ENCODE results near the gene ARHGAP6. TPM values are rescaled to one million over a fixed set of nuclear protein-coding genes. Genes with fewer than 3 reads are reported as not detected.

Gene ARHGAP6
- total RNA-seq, 1 experiment from 2014 or later, result 0.10 TPM

DNA sequence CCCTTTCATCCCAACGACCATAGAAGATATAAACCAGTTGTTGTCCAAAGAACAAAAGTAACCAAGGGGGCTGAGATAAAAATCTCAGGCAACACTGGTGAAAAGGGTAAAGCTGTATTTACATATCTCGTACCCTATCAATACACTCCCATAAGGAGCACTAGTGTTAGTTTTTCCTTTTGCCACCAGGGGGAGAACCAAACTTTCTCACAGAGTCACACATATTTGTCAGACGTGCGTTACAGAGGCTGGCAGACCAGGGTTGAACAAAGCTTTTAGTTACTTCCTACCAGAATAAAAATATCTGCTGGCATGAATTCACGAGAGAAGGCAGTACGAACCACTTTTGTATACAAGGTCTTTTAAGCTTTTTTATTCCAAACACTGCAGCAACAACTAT lies 284.3 kb downstream of the ARHGAP6 start:
- ATAC-seq, result peak; percentile 84
- peak; percentile 28; the same call in 1 of the 2 replicates for TF ChIP-seq RAD21 (IDR thresholded peaks at IDR 0.05; ENCODE audit: low read depth)
- TF ChIP-seq EGR1 (IDR thresholded peaks at IDR 0.05; ENCODE audit: low read depth), result no peak
- peak; percentile 13 to 50 (median 42); a peak in 4 of 6 replicates for TF ChIP-seq CTCF (IDR thresholded peaks at IDR 0.05 in 2 of 3, conservative IDR thresholded peaks at IDR 0.05 in 1 of 3; ENCODE audit: borderline replicate concordance in 1 of 3, insufficient read depth in 1 of 3, low read depth in 2 of 3, low read length in 2 of 3)
- TF ChIP-seq ZNF274 (IDR thresholded peaks at IDR 0.05; ENCODE audit: low read depth, low read length), result no peak
- no peak for TF ChIP-seq CEBPB (IDR thresholded peaks at IDR 0.05; ENCODE audit: low read depth)
- no peak for TF ChIP-seq EZH2 (IDR thresholded peaks at IDR 0.05)
- no peak for TF ChIP-seq TCF7L2 (IDR thresholded peaks at IDR 0.05; ENCODE audit: borderline replicate concordance, extremely low read depth, insufficient read depth, insufficient read length)
- Histone ChIP-seq H4K20me1 (ENCODE audit: insufficient read depth) (no peaks in the 10 kb centered on the region), H3K4me3 (replicated peaks in 1 of 2; ENCODE audit: low read depth in 1 of 2, low read length in 2 of 2) (no peak overlapping the region), H3K27ac (ENCODE audit: low read depth, low read length) (no peak overlapping the region), H3K4me2 (ENCODE audit: low read length) (no peak overlapping the region), H3K4me1 (ENCODE audit: control insufficient read depth in 1 of 2, insufficient read depth in 2 of 2, low read length in 2 of 2) (no peaks in the 10 kb centered on the region), H3K9ac (ENCODE audit: low read length) (no peak overlapping the region), H2AFZ (ENCODE audit: low read depth, low read length, poor library complexity, severe bottlenecking) (no peak overlapping the region), H3K9me3 (ENCODE audit: control insufficient read depth in 1 of 2, insufficient read depth in 1 of 2, low read depth in 1 of 2, low read length in 2 of 2) (no peaks in the 10 kb centered on the region), H3K36me3 (ENCODE audit: control insufficient read depth in 1 of 2, insufficient read depth in 2 of 2, low read length in 2 of 2) (no peaks in the 10 kb centered on the region), H3K9me2 (ENCODE audit: insufficient read depth) (no peaks in the 10 kb centered on the region), H3K79me2 (ENCODE audit: insufficient read depth, low read length) (no peaks in the 10 kb centered on the region), H3K27me3 (ENCODE audit: insufficient read depth, low read length) (no peaks in the 10 kb centered on the region)
- CTCF ChIA-PET, result interaction anchor here (1.0 kb wide), 2 partner anchors 10 to 150 kb away, joined by 3 to 4 read pairs; no protein-coding TSS in a partner anchor
- peak; percentile 24 for DNase-seq (ENCODE audit: low read depth, low spot score)
- no TSS peak for BruUV-seq (replicated peaks)
- RAD21 ChIA-PET (ENCODE audit: low non-redundant PET in 1 of 2, low total read pairs in 2 of 2, uncharacterized antibody in 2 of 2, unreplicated experiment in 2 of 2), result no interaction called here
- intact Hi-C loops (cut with micrococcal nuclease), result loop anchor here (5.0 kb wide), 1 partner anchor 391 kb away; no protein-coding TSS in a partner anchor
- POLR2A ChIA-PET, result no interaction called here

Data from HCT116 (cell line).